ENCODE data around the gene TMEM131.

DNA sequence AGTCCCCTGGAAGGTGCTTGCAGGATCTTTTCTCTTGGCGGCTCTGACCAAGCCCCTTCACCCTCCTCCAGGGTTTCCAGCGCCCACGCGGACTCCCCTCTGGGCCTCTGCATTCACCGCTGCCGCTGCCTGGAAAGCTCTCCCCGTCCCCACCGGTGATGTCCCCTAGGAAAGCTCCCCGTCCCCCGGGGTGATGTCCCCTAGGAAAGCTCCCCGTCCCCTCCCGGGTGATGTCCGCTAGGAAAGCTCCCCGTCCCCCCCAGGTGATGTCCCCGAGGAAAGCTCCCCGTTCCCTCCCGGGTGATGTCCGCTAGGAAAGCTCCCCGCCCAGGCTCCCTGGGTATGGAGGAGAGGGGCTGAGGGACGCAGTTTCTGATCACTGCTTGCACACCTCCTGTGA lies 254.5 kb downstream of the TMEM131 start:
- TF ChIP-seq EZH2 (IDR thresholded peaks at IDR 0.05; ENCODE audit: borderline replicate concordance, low read depth, low read length, severe bottlenecking), result no peak
- TF ChIP-seq, protein P1, sequence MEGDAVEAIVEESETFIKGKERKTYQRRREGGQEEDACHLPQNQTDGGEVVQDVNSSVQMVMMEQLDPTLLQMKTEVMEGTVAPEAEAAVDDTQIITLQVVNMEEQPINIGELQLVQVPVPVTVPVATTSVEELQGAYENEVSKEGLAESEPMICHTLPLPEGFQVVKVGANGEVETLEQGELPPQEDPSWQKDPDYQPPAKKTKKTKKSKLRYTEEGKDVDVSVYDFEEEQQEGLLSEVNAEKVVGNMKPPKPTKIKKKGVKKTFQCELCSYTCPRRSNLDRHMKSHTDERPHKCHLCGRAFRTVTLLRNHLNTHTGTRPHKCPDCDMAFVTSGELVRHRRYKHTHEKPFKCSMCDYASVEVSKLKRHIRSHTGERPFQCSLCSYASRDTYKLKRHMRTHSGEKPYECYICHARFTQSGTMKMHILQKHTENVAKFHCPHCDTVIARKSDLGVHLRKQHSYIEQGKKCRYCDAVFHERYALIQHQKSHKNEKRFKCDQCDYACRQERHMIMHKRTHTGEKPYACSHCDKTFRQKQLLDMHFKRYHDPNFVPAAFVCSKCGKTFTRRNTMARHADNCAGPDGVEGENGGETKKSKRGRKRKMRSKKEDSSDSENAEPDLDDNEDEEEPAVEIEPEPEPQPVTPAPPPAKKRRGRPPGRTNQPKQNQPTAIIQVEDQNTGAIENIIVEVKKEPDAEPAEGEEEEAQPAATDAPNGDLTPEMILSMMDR (IDR thresholded peaks at IDR 0.05; ENCODE audit: borderline replicate concordance, extremely low read depth, low read length, poor library complexity, severe bottlenecking), result no peak

All from DND-41 (cell line).